HCT116 (cell line): ENCODE measurements around the gene SUSD4. TPM values are rescaled to one million over a fixed set of nuclear protein-coding genes. Genes with fewer than 3 reads are reported as not detected.

Experiments used
- ATAC-seq: fragments of 200-7000 bp; cut with Tn5 transposase; 2 replicates; pipeline ENCODE4 v1.9.1; 2020; ENCODE audit warnings: mild to moderate bottlenecking, moderate library complexity
- BruUV-seq: library from RNA; stranded (reverse); fragments of 400-500 nt; replicated peaks from 2 replicates; lab custom pipeline; 2021; lab: Mats Ljungman, UMichigan
- CTCF ChIA-PET: fragments of 300-600 bp; sonication (Branson Sonifier 250); formaldehyde crosslinking; loops from one replicate; lab custom pipeline; 2021; ENCODE audit warnings: antibody characterized with exemption; lab: Charles Lee
- POLR2A ChIA-PET: fragments of 300-600, 350-600 bp; sonication (Branson Sonifier 250); formaldehyde crosslinking; loops from one replicate; lab custom pipeline; 2021; ENCODE audit warnings: antibody characterized with exemption; lab: Charles Lee
- RAD21 ChIA-PET, 2 experiments: fragments of 300-600 bp; sonication (Branson Sonifier 250); formaldehyde crosslinking; loops; one replicate each; lab custom pipeline; 2023; ENCODE audit warnings: low total read pairs in 2 of 2; ENCODE audit not compliant: uncharacterized antibody in 2 of 2, unreplicated experiment in 2 of 2, low non-redundant PET in 1 of 2; lab: Charles Lee
- DNase-seq: peaks from one replicate; pipeline ENCODE4 v3.0.0-alpha.2; 2010; ENCODE audit warnings: low read depth, low spot score
- H2AFZ ChIP-seq: fragments of 200-600 bp; shearing (Covaris generic), sonication (generic); 2 replicates; pipeline ENCODE4 v1.6.1; 2017; ENCODE audit warnings: low read depth, mixed run types, mixed read lengths, antibody characterized with exemption, low read length; ENCODE audit not compliant: poor library complexity, severe bottlenecking
- H3K27ac ChIP-seq: 2 replicates; pipeline ENCODE4 v1.5.1; 2012; ENCODE audit warnings: low read depth, low read length
- H3K27me3 ChIP-seq: fragments of 200-600 bp; sonication (generic); 2 replicates; pipeline ENCODE4 v1.6.1; 2016; ENCODE audit warnings: mixed run types, low read length, mixed read lengths; ENCODE audit not compliant: insufficient read depth
- H3K36me3 ChIP-seq, 2 experiments: fragments of 200-500 bp in 1 of 2; fragments of 200-600 bp in 1 of 2; sonication (Bioruptor generic) in 1 of 2; sonication (generic) in 1 of 2; 2 replicates each; pipeline versions ENCODE4 v1.5.1 to v1.6.1; 2014 to 2016; ENCODE audit warnings: low read length in 2 of 2, inconsistent platforms in 1 of 2, mixed read lengths in 1 of 2, mixed run types in 1 of 2; ENCODE audit not compliant: insufficient read depth in 2 of 2, control insufficient read depth in 1 of 2
- H3K4me1 ChIP-seq, 2 experiments: fragments of 200-600 bp in 1 of 2; sonication (generic) in 1 of 2; 2 replicates each; pipeline versions ENCODE4 v1.5.1 to v1.6.1; 2012 to 2017; ENCODE audit warnings: low read length in 2 of 2, inconsistent platforms in 1 of 2, mild to moderate bottlenecking in 1 of 2, mixed read lengths in 1 of 2, mixed run types in 1 of 2, moderate library complexity in 1 of 2; ENCODE audit not compliant: insufficient read depth in 2 of 2, control insufficient read depth in 1 of 2
- H3K4me2 ChIP-seq: fragments of 200-600 bp; sonication (generic); 2 replicates; pipeline ENCODE4 v1.6.1; 2017; ENCODE audit warnings: mixed run types, low read length, mixed read lengths
- H3K4me3 ChIP-seq, 2 experiments: fragments of 200-600 bp in 1 of 2; sonication (generic) in 1 of 2; replicated peaks in 1 of 2; 2 replicates each; pipeline ENCODE4 v1.5.1; 2011 to 2016; ENCODE audit warnings: low read length in 2 of 2, control low read depth in 1 of 2, low read depth in 1 of 2, mild to moderate bottlenecking in 1 of 2, mixed read lengths in 1 of 2, mixed run types in 1 of 2
- H3K79me2 ChIP-seq: fragments of 200-600 bp; sonication (generic); 2 replicates; pipeline ENCODE4 v1.6.1; 2017; ENCODE audit warnings: mild to moderate bottlenecking, mixed run types, low read length, moderate library complexity, mixed read lengths; ENCODE audit not compliant: insufficient read depth
- H3K9ac ChIP-seq: fragments of 200-600 bp; sonication (generic); 2 replicates; pipeline ENCODE4 v1.6.1; 2016; ENCODE audit warnings: low read length, mixed read lengths
- H3K9me2 ChIP-seq: fragments of 200-600 bp; sonication (generic), shearing (Covaris generic); 2 replicates; pipeline ENCODE4 v1.6.1; 2017; ENCODE audit warnings: mixed run types, mild to moderate bottlenecking, moderate library complexity; ENCODE audit not compliant: insufficient read depth
- H3K9me3 ChIP-seq, 2 experiments: fragments of 200-500 bp in 1 of 2; fragments of 200-600 bp in 1 of 2; sonication (Bioruptor generic) in 1 of 2; sonication (generic) in 1 of 2; 2 replicates each; pipeline ENCODE4 v1.6.1; 2014 to 2017; ENCODE audit warnings: low read length in 2 of 2, mixed read lengths in 2 of 2, inconsistent platforms in 1 of 2, low read depth in 1 of 2, mild to moderate bottlenecking in 1 of 2, mixed run types in 1 of 2, moderate library complexity in 1 of 2; ENCODE audit not compliant: control insufficient read depth in 1 of 2, insufficient read depth in 1 of 2
- H4K20me1 ChIP-seq: fragments of 200-600 bp; sonication (generic), shearing (Covaris generic); 2 replicates; pipeline ENCODE4 v1.6.1; 2017; ENCODE audit warnings: mixed run types, mild to moderate bottlenecking, moderate library complexity; ENCODE audit not compliant: insufficient read depth
- CBX3 ChIP-seq: IDR thresholded peaks from 2 replicates; pipeline ENCODE4 v1.6.1; 2012; ENCODE audit warnings: low read depth
- CTCF ChIP-seq, 3 experiments: fragments of 200-600 bp in 1 of 3; sonication (generic) in 1 of 3; IDR thresholded peaks in 2 of 3; conservative IDR thresholded peaks in 1 of 3; 2 replicates each; pipeline ENCODE4 v1.5.1; 2012 to 2017; ENCODE audit warnings: low read depth in 2 of 3, low read length in 2 of 3, antibody characterized with exemption in 1 of 3, borderline replicate concordance in 1 of 3, control low read depth in 1 of 3, mild to moderate bottlenecking in 1 of 3, mixed read lengths in 1 of 3, mixed run types in 1 of 3, moderate library complexity in 1 of 3; ENCODE audit not compliant: insufficient read depth in 1 of 3
- EGR1 ChIP-seq: IDR thresholded peaks from 2 replicates; pipeline ENCODE4 v1.6.1; 2012; ENCODE audit warnings: low read depth
- ELF1 ChIP-seq: IDR thresholded peaks from 2 replicates; pipeline ENCODE4 v1.6.1; 2012; ENCODE audit warnings: low read depth, borderline replicate concordance
- EZH2 ChIP-seq: fragments of 200-600 bp; sonication (generic); IDR thresholded peaks from 2 replicates; pipeline ENCODE4 v1.6.1; 2017; ENCODE audit warnings: antibody characterized with exemption, mixed run types
- POLR2A ChIP-seq: IDR thresholded peaks from 2 replicates; pipeline ENCODE4 v1.7.0; 2011; ENCODE audit warnings: borderline replicate concordance; ENCODE audit not compliant: insufficient read depth, insufficient read length; ENCODE audit errors: extremely low read depth
- POLR2AphosphoS5 ChIP-seq: IDR thresholded peaks from 2 replicates; pipeline ENCODE4 v1.6.1; 2011; ENCODE audit warnings: mild to moderate bottlenecking, low read depth, low read length, moderate library complexity
- REST ChIP-seq: IDR thresholded peaks from 2 replicates; pipeline ENCODE4 v1.6.1; 2012; ENCODE audit warnings: low read depth
- SIN3A ChIP-seq: IDR thresholded peaks from 2 replicates; pipeline ENCODE4 v1.6.1; 2012; ENCODE audit warnings: low read depth
- SRF ChIP-seq: IDR thresholded peaks from 2 replicates; pipeline ENCODE4 v1.6.1; 2012; ENCODE audit warnings: low read depth
- TCF7L2 ChIP-seq: IDR thresholded peaks from 2 replicates; pipeline ENCODE4 v1.7.0; 2011; ENCODE audit warnings: borderline replicate concordance, inconsistent platforms; ENCODE audit not compliant: insufficient read depth, insufficient read length; ENCODE audit errors: extremely low read depth
- ZBTB33 ChIP-seq: IDR thresholded peaks from 2 replicates; pipeline ENCODE4 v1.6.1; 2011; ENCODE audit warnings: mild to moderate bottlenecking, low read length, moderate library complexity; ENCODE audit not compliant: insufficient replicate concordance; ENCODE audit errors: extremely low read depth
- ZFX ChIP-seq: fragments of 450-650 bp; IDR thresholded peaks from 2 replicates; pipeline ENCODE4 v1.6.1; 2017
- ZNF274 ChIP-seq: fragments of 200-500 bp; sonication (Bioruptor generic); IDR thresholded peaks from 2 replicates; pipeline ENCODE4 v1.6.1; 2014; ENCODE audit warnings: mild to moderate bottlenecking, low read depth, low read length, inconsistent platforms
- intact Hi-C: fragments of 100-400 bp; cut with micrococcal nuclease; formaldehyde crosslinking; loops from 2 replicates; pipeline ENCODE4 v1.10.0; 2022
- total RNA-seq: library from RNA; stranded (reverse); gene quantifications from one replicate; pipeline ENCODE4 v1.2.1, GENCODE V29; 2021; ENCODE audit not compliant: unreplicated experiment

SUSD4 gene
- total RNA-seq, 1 experiment from 2014 or later: 0.59 TPM

GRCh38 chr1:223338811-223339746, 24.9 kb downstream of the SUSD4 start:
- ATAC-seq (no peak), DNase-seq (no peak)
- Histone ChIP-seq H3K27ac (no peak overlapping the region), H2AFZ (no peak overlapping the region), H3K79me2 (no peaks in the 10 kb centered on the region), H3K9me3 (no peaks in the 10 kb centered on the region), H3K9ac (no peak overlapping the region), H3K4me1 (no peaks in the 10 kb centered on the region), H3K36me3 (no peaks in the 10 kb centered on the region), H3K27me3 (peaks cover 18% of the 10 kb centered on the region), H3K4me3 (no peak overlapping the region), H4K20me1 (no peaks in the 10 kb centered on the region)
- ChIA-PET RAD21 (no interaction called here), POLR2A (no interaction called here)
- intact Hi-C loops: no loop called here
- no TSS peak for BruUV-seq
- no peak for TF ChIP-seq SIN3A
- TF ChIP-seq POLR2AphosphoS5: no peak
- TF ChIP-seq ELF1: no peak
- no peak for TF ChIP-seq ZNF274
- no peak for TF ChIP-seq CBX3
- no peak for TF ChIP-seq ZBTB33
- TF ChIP-seq EZH2: no peak
- no peak for TF ChIP-seq EGR1
- TF ChIP-seq POLR2A: no peak
- no peak for TF ChIP-seq TCF7L2
- no peak for TF ChIP-seq ZFX
- TF ChIP-seq CTCF (IDR thresholded peaks at IDR 0.05 in 2 of 3, conservative IDR thresholded peaks at IDR 0.05 in 1 of 3; ENCODE audit: borderline replicate concordance in 1 of 3, insufficient read depth in 1 of 3, low read depth in 2 of 3, low read length in 2 of 3): no peak
- TF ChIP-seq SRF: no peak
- TF ChIP-seq REST: no peak
- TF ChIP-seq, all 23 proteins: peak for 0
- Histone ChIP-seq H3K4me2 (no peak overlapping the region), H3K9me2 (no peaks in the 10 kb centered on the region)
- CTCF ChIA-PET: no interaction called here
